Calu3 (cell line): ENCODE data around the gene MTFMT. TPM values are rescaled to one million over a fixed set of nuclear protein-coding genes. Genes with fewer than 3 reads are reported as not detected.

Experiments
- BruUV-seq: library from RNA; stranded (reverse); fragments of 400-500 nt; replicated peaks from 2 replicates; lab custom pipeline; 2021; lab: Mats Ljungman, UMichigan
- CTCF ChIA-PET: fragments of 300-600 bp; sonication (Branson Sonifier 250); formaldehyde crosslinking; loops from one replicate; lab custom pipeline; 2022; ENCODE audit warnings: antibody characterized with exemption; lab: Charles Lee
- DNase-seq: peaks from one replicate; pipeline ENCODE4 v3.0.0; 2022
- H3K27ac Mint-ChIP-seq: one replicate; pipeline ENCODE4 v1.8.0; 2022; ENCODE audit warnings: mixed read lengths; ENCODE audit not compliant: unreplicated experiment
- H3K27me3 Mint-ChIP-seq: one replicate; pipeline ENCODE4 v1.8.0; 2022; ENCODE audit warnings: mixed read lengths; ENCODE audit not compliant: unreplicated experiment
- H3K36me3 Mint-ChIP-seq: one replicate; pipeline ENCODE4 v1.8.0; 2022; ENCODE audit warnings: mild to moderate bottlenecking, moderate library complexity, mixed read lengths; ENCODE audit not compliant: insufficient read depth, unreplicated experiment
- H3K4me1 Mint-ChIP-seq: one replicate; pipeline ENCODE4 v1.8.0; 2022; ENCODE audit warnings: mild to moderate bottlenecking, low read depth, mixed read lengths; ENCODE audit not compliant: unreplicated experiment
- H3K4me3 Mint-ChIP-seq: one replicate; pipeline ENCODE4 v1.8.0; 2022; ENCODE audit warnings: mild to moderate bottlenecking, low read depth, moderate library complexity, mixed read lengths; ENCODE audit not compliant: unreplicated experiment
- H3K9me3 Mint-ChIP-seq: one replicate; pipeline ENCODE4 v1.8.0; 2022; ENCODE audit warnings: low read depth, mixed read lengths; ENCODE audit not compliant: unreplicated experiment
- intact Hi-C: fragments of 100-400 bp; cut with micrococcal nuclease; formaldehyde crosslinking; loops from one replicate; pipeline ENCODE4 v1.10.0; 2022; ENCODE audit not compliant: unreplicated experiment
- total RNA-seq: library from RNA; stranded (reverse); gene quantifications from 2 replicates; pipeline ENCODE4 v1.2.3, GENCODE V29; 2022
- TF ChIP-seq, protein P1 (sequence below): fragments of 200-600 bp; IDR thresholded peaks from one replicate; pipeline ENCODE4 v1.8.0; 2022; ENCODE audit warnings: antibody characterized with exemption; ENCODE audit not compliant: unreplicated experiment

The MTFMT gene
- total RNA-seq, 1 experiment from 2014 or later = 18.9 TPM

DNA sequence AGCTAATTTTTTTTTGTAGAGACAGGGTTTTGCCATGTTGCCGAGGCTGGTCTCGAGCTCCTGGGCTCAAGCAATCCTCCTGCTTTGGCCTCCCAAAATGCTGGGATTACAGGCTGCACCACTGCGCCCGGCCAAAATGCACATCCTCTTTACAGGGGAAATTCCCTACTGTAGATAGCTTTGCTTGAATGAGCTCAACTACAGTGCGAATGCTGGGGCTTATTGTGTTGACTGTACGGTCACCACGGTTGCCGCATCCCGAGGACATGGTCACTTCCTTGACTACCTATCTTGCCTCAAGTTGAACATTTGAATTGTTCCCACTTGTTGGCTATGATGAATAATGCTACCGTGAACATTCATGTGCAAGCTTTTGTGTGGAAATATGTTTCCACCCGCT is 5.3 kb upstream of the MTFMT start:
- intact Hi-C loops = loop anchor here (10.0 kb wide), 1 partner anchor 260 kb away; the partner anchor contains the start of gene RNU5A-1
- TF ChIP-seq, protein P1, sequence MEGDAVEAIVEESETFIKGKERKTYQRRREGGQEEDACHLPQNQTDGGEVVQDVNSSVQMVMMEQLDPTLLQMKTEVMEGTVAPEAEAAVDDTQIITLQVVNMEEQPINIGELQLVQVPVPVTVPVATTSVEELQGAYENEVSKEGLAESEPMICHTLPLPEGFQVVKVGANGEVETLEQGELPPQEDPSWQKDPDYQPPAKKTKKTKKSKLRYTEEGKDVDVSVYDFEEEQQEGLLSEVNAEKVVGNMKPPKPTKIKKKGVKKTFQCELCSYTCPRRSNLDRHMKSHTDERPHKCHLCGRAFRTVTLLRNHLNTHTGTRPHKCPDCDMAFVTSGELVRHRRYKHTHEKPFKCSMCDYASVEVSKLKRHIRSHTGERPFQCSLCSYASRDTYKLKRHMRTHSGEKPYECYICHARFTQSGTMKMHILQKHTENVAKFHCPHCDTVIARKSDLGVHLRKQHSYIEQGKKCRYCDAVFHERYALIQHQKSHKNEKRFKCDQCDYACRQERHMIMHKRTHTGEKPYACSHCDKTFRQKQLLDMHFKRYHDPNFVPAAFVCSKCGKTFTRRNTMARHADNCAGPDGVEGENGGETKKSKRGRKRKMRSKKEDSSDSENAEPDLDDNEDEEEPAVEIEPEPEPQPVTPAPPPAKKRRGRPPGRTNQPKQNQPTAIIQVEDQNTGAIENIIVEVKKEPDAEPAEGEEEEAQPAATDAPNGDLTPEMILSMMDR = no peak
- Mint-ChIP-seq H3K36me3 (no peaks in the 10 kb centered on the region), H3K4me1 (peaks cover 9% of the 10 kb centered on the region), H3K27ac (no peak overlapping the region), H3K9me3 (no peaks in the 10 kb centered on the region), H3K4me3 (no peak overlapping the region), H3K27me3 (peaks cover 13% of the 10 kb centered on the region)
- no TSS peak for BruUV-seq
- DNase-seq = no peak
- CTCF ChIA-PET = interaction anchor here (0.6 to 2.7 kb wide), 5 partner anchors 16 to 333 kb away, joined by 3 to 9 read pairs (median 6); no protein-coding TSS in a partner anchor

DNA sequence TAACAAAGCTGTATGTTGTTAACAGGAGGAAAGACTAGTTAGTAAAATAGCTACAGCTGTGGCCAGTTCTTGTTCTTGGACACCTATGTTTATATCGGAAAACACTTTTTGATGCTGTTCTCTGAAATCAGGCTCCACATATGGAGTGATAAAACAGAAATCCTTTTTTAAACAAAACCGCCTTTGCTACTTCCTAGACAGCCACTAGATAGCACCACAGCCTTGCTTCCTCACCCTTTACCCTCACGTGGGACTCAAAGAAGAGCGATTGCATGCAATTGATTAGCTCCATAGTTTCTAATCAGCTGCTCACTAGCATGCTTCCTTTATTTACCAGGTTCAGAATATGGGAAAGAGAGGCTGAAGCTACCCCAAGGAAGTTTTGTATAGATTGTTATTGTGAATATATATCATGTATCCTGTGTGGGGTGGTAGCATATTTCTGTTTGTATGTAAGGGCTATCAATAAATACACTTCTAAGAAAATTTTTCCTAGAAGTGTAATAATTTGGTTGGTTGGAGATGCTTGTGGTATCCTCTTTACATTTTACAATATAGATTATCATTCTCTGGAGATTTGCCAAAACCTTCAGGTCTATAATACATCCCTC is 4.3 kb upstream of the MTFMT start:
- TF ChIP-seq, protein P1 = peak; percentile 19
- Mint-ChIP-seq H3K36me3 (peaks cover 8% of the 10 kb centered on the region), H3K9me3 (no peaks in the 10 kb centered on the region), H3K27ac (no peak overlapping the region), H3K4me3 (no peak overlapping the region), H3K4me1 (peaks cover 9% of the 10 kb centered on the region), H3K27me3 (peaks cover 13% of the 10 kb centered on the region)
- BruUV-seq = no TSS peak
- CTCF ChIA-PET = interaction anchor here (0.6 to 2.7 kb wide), 10 partner anchors 11 to 646 kb away, joined by 3 to 9 read pairs (median 4); partner anchors contain the start of genes SLC51B and TRIP4
- DNase-seq = no peak
- intact Hi-C loops = loop anchor here (2.0 to 10.0 kb wide), 2 partner anchors 45 to 261 kb away; partner anchors contain the start of gene RNU5A-1

DNA sequence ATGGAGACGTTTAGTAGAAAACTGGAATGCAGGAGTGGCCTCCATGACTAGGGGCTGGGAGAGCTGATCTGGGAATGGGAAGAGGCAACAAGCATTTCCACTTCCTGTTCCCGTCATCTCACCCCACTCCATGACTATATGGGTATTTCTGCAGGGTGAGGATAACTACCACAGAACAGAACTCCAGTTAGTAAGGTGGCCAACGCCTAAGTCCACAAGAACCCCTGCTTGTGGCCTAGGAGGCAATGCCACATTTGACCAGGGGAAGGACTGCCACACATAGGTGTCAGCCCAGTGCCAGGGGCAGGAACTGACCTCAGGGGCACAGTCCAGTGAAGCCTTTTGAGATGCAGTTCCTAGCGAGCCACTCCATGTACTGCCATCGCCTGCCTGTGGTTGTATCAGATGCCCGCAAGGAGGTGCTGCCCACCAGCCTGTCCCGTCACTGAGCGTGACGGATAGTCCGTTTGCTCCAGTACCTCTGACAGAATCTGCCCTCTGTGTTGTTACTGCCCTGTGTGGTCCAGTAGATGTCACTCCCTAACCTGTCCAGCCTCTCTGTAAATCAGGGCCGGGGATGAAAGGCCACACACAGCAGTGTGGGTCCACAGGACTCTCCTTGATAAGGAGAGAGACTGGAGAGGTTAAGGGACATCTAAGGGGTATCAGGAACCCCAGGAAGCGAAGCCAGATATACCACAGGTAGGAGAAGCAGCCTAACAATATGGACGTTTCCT is 3.5 kb upstream of the MTFMT start:
- Mint-ChIP-seq H3K27ac (no peak overlapping the region), H3K36me3 (peaks cover 16% of the 10 kb centered on the region), H3K9me3 (no peaks in the 10 kb centered on the region), H3K27me3 (peaks cover 13% of the 10 kb centered on the region), H3K4me1 (peaks cover 17% of the 10 kb centered on the region), H3K4me3 (no peak overlapping the region)
- no TSS peak for BruUV-seq
- DNase-seq = peak; percentile 73
- CTCF ChIA-PET = interaction anchor here (0.7 to 2.7 kb wide), 7 partner anchors 12 to 645 kb away, joined by 3 to 8 read pairs (median 3); partner anchors contain the start of genes SLC51B and TRIP4
- TF ChIP-seq, protein P1 = peak; percentile 51
- intact Hi-C loops = loop anchor here (2.0 to 10.0 kb wide), 2 partner anchors 46 to 262 kb away; partner anchors contain the start of gene RNU5A-1

DNA sequence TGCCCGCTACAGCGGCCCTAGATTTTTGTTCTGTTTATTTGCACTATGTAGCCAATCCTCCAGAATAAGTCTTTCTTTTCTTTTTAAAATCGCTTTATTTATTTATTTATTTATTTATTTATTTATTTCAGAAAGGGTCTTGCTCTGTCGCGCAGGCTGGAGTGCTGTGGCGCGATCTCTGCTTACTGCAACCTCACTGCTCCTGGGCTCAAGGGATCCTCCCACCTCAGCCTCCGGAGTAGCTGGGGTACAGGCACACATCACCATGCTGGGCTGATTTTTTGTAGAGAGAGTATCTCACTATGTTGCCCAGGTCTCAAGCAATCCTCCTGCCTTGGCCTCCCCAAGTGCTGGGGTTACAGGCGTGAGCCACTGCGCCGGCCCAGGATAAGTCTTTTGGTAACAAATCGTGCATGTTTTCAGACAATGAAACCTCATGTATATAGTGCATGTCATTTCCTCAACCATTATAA is 333 bp upstream of the MTFMT start:
- intact Hi-C loops = loop anchor here (10.0 kb wide), 1 partner anchor 265 kb away; the partner anchor contains the start of gene RNU5A-1
- TF ChIP-seq, protein P1 = no peak
- Mint-ChIP-seq H3K27ac (no peak overlapping the region), H3K36me3 (peaks cover 20% of the 10 kb centered on the region), H3K27me3 (peaks cover 13% of the 10 kb centered on the region), H3K4me3 (peak overlapping the region; percentile 79), H3K9me3 (no peaks in the 10 kb centered on the region), H3K4me1 (peaks cover 19% of the 10 kb centered on the region)
- BruUV-seq = no TSS peak
- no peak for DNase-seq
- CTCF ChIA-PET = no interaction called here
